Measurements from ENCODE around the gene KLHDC8B. TPM values are rescaled to one million over a fixed set of nuclear protein-coding genes. Genes with fewer than 3 reads are reported as not detected.

KLHDC8B gene
- total and polyA plus RNA-seq, 2 of the 4 experiments (the other 2 are of a cell fraction), result 16.3 to 16.5 TPM

DNA sequence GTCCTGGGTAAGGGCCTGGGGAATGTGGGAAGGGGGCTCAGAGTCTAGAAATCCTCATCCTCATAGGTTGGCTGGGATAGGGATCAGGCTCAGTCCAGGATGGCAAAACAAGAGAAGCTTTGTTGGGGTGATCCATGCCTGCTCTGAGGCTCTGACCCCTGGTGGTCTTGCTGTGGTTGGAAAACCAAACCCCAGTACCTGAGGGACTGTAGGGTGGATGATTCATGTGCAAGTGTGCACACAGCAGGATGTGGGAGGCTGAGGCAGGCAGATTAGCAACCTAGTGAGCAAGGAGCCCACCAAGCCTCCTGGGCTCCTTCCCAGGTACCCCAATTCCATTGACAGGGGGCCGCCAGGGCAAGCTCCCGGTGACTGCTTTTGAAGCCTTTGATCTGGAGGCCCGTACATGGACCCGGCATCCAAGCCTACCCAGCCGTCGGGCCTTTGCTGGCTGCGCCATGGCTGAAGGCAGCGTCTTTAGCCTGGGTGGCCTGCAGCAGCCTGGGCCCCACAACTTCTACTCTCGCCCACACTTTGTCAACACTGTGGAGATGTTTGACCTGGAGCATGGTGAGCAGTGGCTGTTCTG is 3.1 kb downstream of the KLHDC8B start:
- no peak overlapping the region for H2AFZ ChIP-seq (replicated peaks; ENCODE audit: low read length, poor library complexity)
- H2BK15ac ChIP-seq (ENCODE audit: low read depth, low read length), result no peak overlapping the region
- no peak overlapping the region for H2AK5ac ChIP-seq (ENCODE audit: low read depth, low read length)
- ChIA-PET POLR2A (ENCODE audit: unreplicated experiment) (no interaction called here), CTCF (no interaction called here)
- no peak overlapping the region for H3K18ac ChIP-seq (ENCODE audit: low read depth, low read length)
- H3K9me1 ChIP-seq (ENCODE audit: insufficient read depth, low read length), result peaks cover 24% of the 10 kb centered on the region
- 100% methylated on average over 2 of the region's 9 CpGs; no CpG with 5 or more reads in 1 of the 2 experiments for WGBS, 2 experiments (ENCODE audit: extremely low coverage in 2 of 2, insufficient read length in 1 of 2)
- no peak overlapping the region for H2AK9ac ChIP-seq (replicated peaks; ENCODE audit: low read depth, low read length, poor library complexity)
- no peak overlapping the region for H3K4me3 ChIP-seq (ENCODE audit: insufficient read depth, low read depth, low read length)
- peaks cover 12 to 41% of the 10 kb centered on the region in 2 experiments; a peak in 3 of 4 replicates for H3K79me1 ChIP-seq (ENCODE audit: low read depth in 1 of 2, low read length in 2 of 2)
- no peaks in the 10 kb centered on the region for H3K27me3 ChIP-seq (ENCODE audit: control insufficient read depth, insufficient read depth, low read length)
- ATAC-seq (ENCODE audit: low read depth), result no peak
- H3K9ac ChIP-seq (ENCODE audit: low read depth, low read length), result no peak overlapping the region
- no peak overlapping the region for H2BK120ac ChIP-seq (ENCODE audit: low read depth, low read length)
- peaks cover 17% of the 10 kb centered on the region; the same call in 1 of the 2 replicates for H3K36me3 ChIP-seq (ENCODE audit: control insufficient read depth, insufficient read depth, low read length)
- no peaks in the 10 kb centered on the region for H4K20me1 ChIP-seq (ENCODE audit: insufficient read depth, low read length)
- no peak overlapping the region for H3K23ac ChIP-seq (ENCODE audit: low read depth, low read length)
- no peak overlapping the region for H4K91ac ChIP-seq (ENCODE audit: insufficient read depth, low read depth, low read length)
- no peak overlapping the region for H3K27ac ChIP-seq (ENCODE audit: insufficient read depth, low read length)
- H3K4me1 ChIP-seq (ENCODE audit: control insufficient read depth, insufficient read depth, low read length), result peaks cover 23% of the 10 kb centered on the region
- in situ Hi-C loops (cut with MboI; ENCODE audit: low sequenced_read_pairs) (loop anchor here (25.0 kb wide), 1 partner anchor 263 kb away; the partner anchor contains the start of gene NICN1), intact Hi-C loops (cut with micrococcal nuclease) (loop anchor here (5.0 kb wide), 1 partner anchor 123 kb away; no protein-coding TSS in a partner anchor), dilution Hi-C loops (cut with HindIII; ENCODE audit: low sequenced_read_pairs, unreplicated experiment) (no loop called here)
- DNase-seq, result no peak
- H3K4ac ChIP-seq (ENCODE audit: low read depth, low read length), result no peak overlapping the region
- no peak overlapping the region for H4K5ac ChIP-seq (ENCODE audit: low read depth, low read length)
- H3K4me2 ChIP-seq (ENCODE audit: low read depth, low read length), result no peak overlapping the region
- no peaks in the 10 kb centered on the region for H3K9me3 ChIP-seq (ENCODE audit: control insufficient read depth, insufficient read depth, low read length)
- no peak overlapping the region for H3K14ac ChIP-seq (replicated peaks; ENCODE audit: low read depth, low read length)
- no TSS peak for BruUV-seq (replicated peaks)
- H4K8ac ChIP-seq (ENCODE audit: low read depth in 2 of 2, low read length in 2 of 2), result no peak overlapping the region
- TF ChIP-seq POLR2A (IDR thresholded peaks at IDR 0.05; ENCODE audit: low read depth, low read length) (no peak), MAFK (IDR thresholded peaks at IDR 0.05; ENCODE audit: low read depth, low read length) (no peak), RFX5 (IDR thresholded peaks at IDR 0.05; ENCODE audit: low read depth, low read length) (no peak), SMC3 (IDR thresholded peaks at IDR 0.05; ENCODE audit: low read depth, low read length) (no peak), CHD1 (IDR thresholded peaks at IDR 0.05; ENCODE audit: low read depth, low read length) (no peak)
- TF ChIP-seq, protein P1, sequence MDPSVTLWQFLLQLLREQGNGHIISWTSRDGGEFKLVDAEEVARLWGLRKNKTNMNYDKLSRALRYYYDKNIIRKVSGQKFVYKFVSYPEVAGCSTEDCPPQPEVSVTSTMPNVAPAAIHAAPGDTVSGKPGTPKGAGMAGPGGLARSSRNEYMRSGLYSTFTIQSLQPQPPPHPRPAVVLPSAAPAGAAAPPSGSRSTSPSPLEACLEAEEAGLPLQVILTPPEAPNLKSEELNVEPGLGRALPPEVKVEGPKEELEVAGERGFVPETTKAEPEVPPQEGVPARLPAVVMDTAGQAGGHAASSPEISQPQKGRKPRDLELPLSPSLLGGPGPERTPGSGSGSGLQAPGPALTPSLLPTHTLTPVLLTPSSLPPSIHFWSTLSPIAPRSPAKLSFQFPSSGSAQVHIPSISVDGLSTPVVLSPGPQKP (IDR thresholded peaks at IDR 0.05; ENCODE audit: borderline replicate concordance, low read depth, low read length), result no peak
- TF ChIP-seq, protein P2, sequence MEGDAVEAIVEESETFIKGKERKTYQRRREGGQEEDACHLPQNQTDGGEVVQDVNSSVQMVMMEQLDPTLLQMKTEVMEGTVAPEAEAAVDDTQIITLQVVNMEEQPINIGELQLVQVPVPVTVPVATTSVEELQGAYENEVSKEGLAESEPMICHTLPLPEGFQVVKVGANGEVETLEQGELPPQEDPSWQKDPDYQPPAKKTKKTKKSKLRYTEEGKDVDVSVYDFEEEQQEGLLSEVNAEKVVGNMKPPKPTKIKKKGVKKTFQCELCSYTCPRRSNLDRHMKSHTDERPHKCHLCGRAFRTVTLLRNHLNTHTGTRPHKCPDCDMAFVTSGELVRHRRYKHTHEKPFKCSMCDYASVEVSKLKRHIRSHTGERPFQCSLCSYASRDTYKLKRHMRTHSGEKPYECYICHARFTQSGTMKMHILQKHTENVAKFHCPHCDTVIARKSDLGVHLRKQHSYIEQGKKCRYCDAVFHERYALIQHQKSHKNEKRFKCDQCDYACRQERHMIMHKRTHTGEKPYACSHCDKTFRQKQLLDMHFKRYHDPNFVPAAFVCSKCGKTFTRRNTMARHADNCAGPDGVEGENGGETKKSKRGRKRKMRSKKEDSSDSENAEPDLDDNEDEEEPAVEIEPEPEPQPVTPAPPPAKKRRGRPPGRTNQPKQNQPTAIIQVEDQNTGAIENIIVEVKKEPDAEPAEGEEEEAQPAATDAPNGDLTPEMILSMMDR (conservative IDR thresholded peaks at IDR 0.05; ENCODE audit: low read depth, low read length), result no peak
- no peak overlapping the region for H2BK20ac ChIP-seq (ENCODE audit: low read depth, low read length)
- H3K56ac ChIP-seq (ENCODE audit: extremely low read depth, insufficient read depth, low read length), result no peak overlapping the region
- no peak overlapping the region for H2BK5ac ChIP-seq (ENCODE audit: low read depth, low read length, poor library complexity, severe bottlenecking)
